Adrenal gland (tissue), 12 donors: ENCODE measurements around the gene UMPS. TPM values are rescaled to one million over a fixed set of nuclear protein-coding genes. Genes with fewer than 3 reads are reported as not detected.

ENCODE experiments used
- DNase-seq, 7 donors: peaks; one replicate each; pipeline ENCODE4 v3.0.0-alpha.2; 2019 to 2020
- H3K27ac ChIP-seq, 5 donors: fragments of 200-600 bp; sonication (generic) in 4 of 5; 1 replicate in 3 of 5; 2 replicates in 2 of 5; pipeline versions ENCODE4 v1.5.1 to v1.8.0; 2016 to 2020; ENCODE audit warnings: mild to moderate bottlenecking in 1 of 5
- H3K27me3 ChIP-seq: fragments of 200-600 bp; 2 replicates; pipeline ENCODE4 v1.8.0; 2021
- H3K36me3 ChIP-seq, 2 donors: fragments of 200-600 bp; replicated peaks in 1 of 2; 1 replicate in 1 of 2; 2 replicates in 1 of 2; pipeline versions ENCODE4 v1.5.1 to v1.8.0; 2018 to 2022
- H3K4me1 ChIP-seq, 2 donors: fragments of 200-600 bp; replicated peaks in 1 of 2; 1 replicate in 1 of 2; 2 replicates in 1 of 2; pipeline versions ENCODE4 v1.5.1 to v1.8.0; 2018 to 2021
- H3K4me3 ChIP-seq, 4 donors: fragments of 200-600 bp; sonication (generic) in 3 of 4; one replicate each; pipeline ENCODE4 v1.5.1; 2016 to 2018
- H3K9me3 ChIP-seq, 3 donors: fragments of 200-600 bp; sonication (generic) in 1 of 3; replicated peaks in 1 of 3; 1 replicate in 2 of 3; 2 replicates in 1 of 3; pipeline versions ENCODE4 v1.5.1 to v1.8.0; 2016 to 2021
- POLR2A ChIP-seq, 2 donors: fragments of 450-650 bp; IDR thresholded peaks; one replicate each; pipeline ENCODE4 v1.6.1; 2017; ENCODE audit warnings: antibody characterized with exemption in 2 of 2, mild to moderate bottlenecking in 2 of 2, moderate library complexity in 1 of 2
- WGBS, 4 donors: extraction: QIAGEN DNeasy Blood & Tissue Kit in 2 of 4; methylation state at CpG; one replicate each; pipeline versions ENCODE4 v1.1.5 to v1.1.7; 2013 to 2017; 5-methylcytosine and 5-hydroxymethylcytosine counted together
- intact Hi-C, 2 donors: fragments of 100-400 bp; cut with DNase I; formaldehyde crosslinking; loops; one replicate each; pipeline versions ENCODE4 v1.14.1 to v1.15.0; 2022 to 2023
- polyA plus RNA-seq, 3 donors: library from polyadenylated mRNA; stranded (reverse); fragments of 200-250 nt in 2 of 3; fragments of 350-450 nt in 1 of 3; fragmentation: Illumina TruSeq in 1 of 3; extraction: RNeasy Lipid Tissue Mini Kit (QIAGEN cat#74804) in 1 of 3; gene quantifications; one replicate each; pipeline ENCODE4 v1.2.3, GENCODE V29; 2013 to 2014
- total RNA-seq, 9 donors: library from RNA; depleted of rRNA in 4 of 9; stranded (reverse); fragments of >200 nt in 4 of 9; fragments of 120-200 nt in 1 of 9; fragmentation: NEBNext Ultra II Directional in 1 of 9; extraction: Animal tissue kit (Norgen Biotek cat#: 25700) in 1 of 9; gene quantifications; one replicate each; pipeline versions ENCODE4 v1.1.0 to v1.2.4, GENCODE V29; 2013 to 2023
- TF ChIP-seq, protein P1 (sequence below), 6 experiments: fragments of 450-650 bp in 4 of 6; fragments of 200-600 bp in 2 of 6; sonication (generic) in 1 of 6; IDR thresholded peaks; 1 replicate in 5 of 6; 2 replicates in 1 of 6; pipeline versions ENCODE4 v1.5.1 to v1.8.0; 2016 to 2021; ENCODE audit warnings: antibody characterized with exemption in 6 of 6, mild to moderate bottlenecking in 2 of 6, moderate library complexity in 1 of 6
- donor health status: healthy with polysubstance abuse.
- donor health status: Bipolar disorder and iron deficiency.
- donor health status: DM: yes; HTN: yes; CAD: no.
- donor health status: DM: no; HTN: no; CAD: no.
- donor health status: DM: no; HTN: no; CAD: no.
- donor health status: DM: yes; HTN: yes; CAD: no.

UMPS gene
- total and polyA plus RNA-seq, 12 donors: 8.8 to 45.9 (median 26.8) TPM

DNA sequence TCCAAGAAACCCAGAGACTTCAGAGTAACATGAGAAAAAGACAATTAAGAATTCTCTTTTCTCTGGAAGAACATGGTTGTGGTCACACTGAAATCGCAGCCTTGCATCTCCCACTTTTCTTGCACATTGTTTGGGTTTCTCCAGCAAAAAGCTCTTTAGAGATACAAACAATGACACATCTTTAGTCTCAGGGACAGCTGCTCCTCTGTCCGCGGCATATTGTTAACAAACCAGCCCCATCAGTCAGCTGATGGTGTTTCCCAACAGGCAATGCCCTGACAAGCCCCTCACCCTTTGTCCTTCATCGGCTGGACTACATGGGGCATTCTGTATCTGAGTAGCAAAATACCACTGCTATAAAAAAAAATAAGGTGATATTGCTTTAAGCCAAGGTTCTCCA, 53.4 kb downstream of the UMPS start:
- Histone ChIP-seq H3K27me3 (no peaks in the 10 kb centered on the region), H3K4me3 (no peak overlapping the region), H3K27ac (no peak overlapping the region), H3K36me3 (no peaks in the 10 kb centered on the region), H3K4me1 (peaks cover 19 to 49% of the 10 kb centered on the region in 2 donors), H3K9me3 (no peaks in the 10 kb centered on the region)
- intact Hi-C loops: loop anchor here in 1 of 2 donors (5.0 kb wide), 1 partner anchor 119 kb away; no protein-coding TSS in a partner anchor
- no peak for DNase-seq
- 56 to 74% (median 68%) methylated on average over 4 of the region's 4 CpGs for WGBS, 4 donors
- TF ChIP-seq, protein P1, sequence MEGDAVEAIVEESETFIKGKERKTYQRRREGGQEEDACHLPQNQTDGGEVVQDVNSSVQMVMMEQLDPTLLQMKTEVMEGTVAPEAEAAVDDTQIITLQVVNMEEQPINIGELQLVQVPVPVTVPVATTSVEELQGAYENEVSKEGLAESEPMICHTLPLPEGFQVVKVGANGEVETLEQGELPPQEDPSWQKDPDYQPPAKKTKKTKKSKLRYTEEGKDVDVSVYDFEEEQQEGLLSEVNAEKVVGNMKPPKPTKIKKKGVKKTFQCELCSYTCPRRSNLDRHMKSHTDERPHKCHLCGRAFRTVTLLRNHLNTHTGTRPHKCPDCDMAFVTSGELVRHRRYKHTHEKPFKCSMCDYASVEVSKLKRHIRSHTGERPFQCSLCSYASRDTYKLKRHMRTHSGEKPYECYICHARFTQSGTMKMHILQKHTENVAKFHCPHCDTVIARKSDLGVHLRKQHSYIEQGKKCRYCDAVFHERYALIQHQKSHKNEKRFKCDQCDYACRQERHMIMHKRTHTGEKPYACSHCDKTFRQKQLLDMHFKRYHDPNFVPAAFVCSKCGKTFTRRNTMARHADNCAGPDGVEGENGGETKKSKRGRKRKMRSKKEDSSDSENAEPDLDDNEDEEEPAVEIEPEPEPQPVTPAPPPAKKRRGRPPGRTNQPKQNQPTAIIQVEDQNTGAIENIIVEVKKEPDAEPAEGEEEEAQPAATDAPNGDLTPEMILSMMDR (IDR thresholded peaks at IDR 0.05): no peak
- no peak for TF ChIP-seq POLR2A (IDR thresholded peaks at IDR 0.05)

DNA sequence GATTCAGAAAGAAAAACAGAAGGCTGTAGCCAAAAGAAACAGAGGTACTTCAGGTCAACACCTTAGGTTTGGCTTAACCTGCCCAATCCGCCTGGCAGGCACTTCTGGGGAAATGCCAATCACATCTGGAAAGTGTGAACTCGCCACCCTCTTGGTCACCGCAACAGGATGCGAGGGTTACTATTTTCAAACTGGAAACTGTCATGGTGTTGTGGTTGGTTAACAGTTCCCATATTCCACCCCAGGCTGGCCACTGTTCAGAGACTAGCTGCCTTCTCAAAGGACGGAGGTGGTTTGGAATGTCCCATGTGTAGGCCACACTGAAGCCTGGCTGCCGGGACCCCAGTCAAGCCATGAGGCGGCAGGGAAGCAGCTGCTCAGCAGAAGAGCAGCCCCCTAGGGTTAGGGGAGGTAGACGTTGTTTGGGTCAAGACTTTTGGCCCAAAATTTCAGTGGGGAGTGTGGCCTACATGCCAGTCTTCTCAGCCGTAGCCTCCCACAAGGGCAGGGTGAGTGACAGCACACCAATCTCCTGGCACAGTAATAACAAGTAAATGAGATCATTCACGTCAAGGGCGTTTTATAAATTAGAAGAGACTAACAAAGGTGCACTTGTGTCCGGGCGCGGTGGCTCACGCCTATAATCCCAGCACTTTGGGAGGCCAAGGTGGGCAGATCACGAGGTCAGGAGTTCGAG, 54.6 kb downstream of the UMPS start:
- Histone ChIP-seq H3K27ac (no peak overlapping the region), H3K27me3 (no peaks in the 10 kb centered on the region), H3K4me3 (no peak overlapping the region), H3K4me1 (peaks cover 19 to 47% of the 10 kb centered on the region in 2 donors), H3K36me3 (no peaks in the 10 kb centered on the region), H3K9me3 (no peaks in the 10 kb centered on the region)
- WGBS, 4 donors: 85 to 91% (median 87%) methylated on average over 15 to 17 of the region's 17 CpGs
- TF ChIP-seq POLR2A (IDR thresholded peaks at IDR 0.05): no peak
- TF ChIP-seq, protein P1 (IDR thresholded peaks at IDR 0.05): no peak
- intact Hi-C loops: loop anchor here in 1 of 2 donors (5.0 kb wide), 2 partner anchors 102 to 117 kb away; partner anchors contain the start of gene ITGB5
- no peak for DNase-seq

DNA sequence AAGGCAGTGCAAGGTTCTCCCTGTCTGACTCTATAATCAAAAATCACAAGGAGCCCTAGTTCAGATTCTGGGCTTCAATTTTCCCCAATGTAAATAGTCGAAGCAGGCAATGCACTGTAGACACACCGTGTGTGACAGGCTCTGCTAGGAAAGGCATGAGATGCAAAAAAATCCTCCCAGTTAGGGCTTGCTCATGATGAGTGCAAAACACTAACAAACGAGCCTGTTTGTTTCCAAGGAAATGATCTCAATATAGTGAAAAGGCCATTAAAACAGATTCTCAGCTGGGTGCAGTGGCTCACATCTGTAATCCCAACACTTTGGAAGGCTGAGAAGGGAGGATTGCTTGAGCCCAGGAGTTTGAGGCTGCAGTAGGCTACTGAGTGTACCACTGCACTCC, 55.7 kb downstream of the UMPS start:
- Histone ChIP-seq H3K27ac (peak overlapping the region in 2 of 5 donors; percentile 56 to 65), H3K9me3 (no peaks in the 10 kb centered on the region), H3K4me3 (no peak overlapping the region), H3K36me3 (no peaks in the 10 kb centered on the region), H3K27me3 (no peaks in the 10 kb centered on the region), H3K4me1 (peaks cover 13 to 35% of the 10 kb centered on the region in 2 donors)
- TF ChIP-seq POLR2A (IDR thresholded peaks at IDR 0.05): no peak
- TF ChIP-seq, protein P1 (IDR thresholded peaks at IDR 0.05): no peak
- WGBS, 4 donors: 84 to 93% (median 88%) methylated on average over 3 of the region's 3 CpGs
- no peak for DNase-seq
- intact Hi-C loops: loop anchor here in 1 of 2 donors (5.0 kb wide), 1 partner anchor 101 kb away; the partner anchor contains the start of gene ITGB5

DNA sequence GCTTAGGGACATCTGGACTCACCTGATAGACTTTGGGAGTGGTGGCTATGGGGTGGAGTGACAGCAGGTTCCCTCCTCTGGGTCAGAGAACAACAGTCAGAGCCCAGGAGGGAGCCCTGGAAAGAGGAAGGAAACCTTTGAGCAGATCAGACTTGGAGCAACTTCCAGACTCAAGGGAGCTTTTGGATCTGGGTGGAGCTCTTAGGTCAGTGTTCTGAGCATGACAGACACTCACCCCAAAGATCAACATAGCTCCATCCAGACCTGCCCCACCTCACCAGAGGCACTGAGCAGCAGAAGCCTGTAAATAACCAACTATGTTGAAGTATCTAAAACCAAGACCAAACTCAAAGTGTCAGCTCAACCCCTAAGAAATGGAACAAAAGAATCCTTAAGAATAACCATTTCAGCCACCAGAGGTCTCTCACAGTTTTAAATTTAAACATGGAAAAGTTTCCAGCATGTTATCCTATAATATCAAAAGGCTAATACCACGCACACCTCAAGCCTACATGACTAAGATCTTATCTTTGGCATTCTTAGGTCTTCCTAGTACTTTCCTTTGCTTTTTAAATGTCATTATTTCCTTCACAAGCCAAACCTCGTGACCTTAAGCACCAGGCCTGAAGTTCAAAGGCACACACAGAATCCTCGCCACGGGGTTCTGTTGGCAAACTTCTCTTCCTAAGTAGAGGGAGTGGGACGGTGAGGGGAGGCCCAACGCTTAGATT, 56.4 kb downstream of the UMPS start:
- TF ChIP-seq, protein P1 (IDR thresholded peaks at IDR 0.05): peak; percentile 30 to 69 (median 57)
- no peak for TF ChIP-seq POLR2A (IDR thresholded peaks at IDR 0.05)
- intact Hi-C loops: loop anchor here in 1 of 2 donors (5.0 kb wide), 1 partner anchor 101 kb away; the partner anchor contains the start of gene ITGB5
- no peaks in the 10 kb centered on the region for H3K27me3 ChIP-seq
- no peak overlapping the region for H3K4me3 ChIP-seq
- peak overlapping the region; percentile 20 to 76 (median 67) for H3K27ac ChIP-seq
- H3K36me3 ChIP-seq: no peaks in the 10 kb centered on the region
- DNase-seq: no peak
- H3K9me3 ChIP-seq: no peaks in the 10 kb centered on the region
- peaks cover 6 to 28% of the 10 kb centered on the region in 2 donors for H3K4me1 ChIP-seq
- WGBS, 4 donors: 46 to 58% (median 55%) methylated on average over 6 of the region's 6 CpGs
